Lower leg skin (tissue), 3 donors: ENCODE measurements around the gene KTN1.

Experiments
- POLR2A ChIP-seq, 2 donors: fragments of 450-650 bp; IDR thresholded peaks; one replicate each; pipeline ENCODE4 v1.6.1; 2016 to 2017; ENCODE audit warnings: antibody characterized with exemption in 2 of 2, mild to moderate bottlenecking in 1 of 2, moderate library complexity in 1 of 2
- TF ChIP-seq, protein P1 (sequence below), 3 donors: fragments of 450-650 bp; IDR thresholded peaks; one replicate each; pipeline ENCODE4 v1.5.1; 2016; ENCODE audit warnings: antibody characterized with exemption in 3 of 3, mild to moderate bottlenecking in 3 of 3, moderate library complexity in 2 of 3

- TF ChIP-seq, protein P1, sequence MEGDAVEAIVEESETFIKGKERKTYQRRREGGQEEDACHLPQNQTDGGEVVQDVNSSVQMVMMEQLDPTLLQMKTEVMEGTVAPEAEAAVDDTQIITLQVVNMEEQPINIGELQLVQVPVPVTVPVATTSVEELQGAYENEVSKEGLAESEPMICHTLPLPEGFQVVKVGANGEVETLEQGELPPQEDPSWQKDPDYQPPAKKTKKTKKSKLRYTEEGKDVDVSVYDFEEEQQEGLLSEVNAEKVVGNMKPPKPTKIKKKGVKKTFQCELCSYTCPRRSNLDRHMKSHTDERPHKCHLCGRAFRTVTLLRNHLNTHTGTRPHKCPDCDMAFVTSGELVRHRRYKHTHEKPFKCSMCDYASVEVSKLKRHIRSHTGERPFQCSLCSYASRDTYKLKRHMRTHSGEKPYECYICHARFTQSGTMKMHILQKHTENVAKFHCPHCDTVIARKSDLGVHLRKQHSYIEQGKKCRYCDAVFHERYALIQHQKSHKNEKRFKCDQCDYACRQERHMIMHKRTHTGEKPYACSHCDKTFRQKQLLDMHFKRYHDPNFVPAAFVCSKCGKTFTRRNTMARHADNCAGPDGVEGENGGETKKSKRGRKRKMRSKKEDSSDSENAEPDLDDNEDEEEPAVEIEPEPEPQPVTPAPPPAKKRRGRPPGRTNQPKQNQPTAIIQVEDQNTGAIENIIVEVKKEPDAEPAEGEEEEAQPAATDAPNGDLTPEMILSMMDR (IDR thresholded peaks at IDR 0.05): peak in 1 of 3 donors; percentile 23
- no peak for TF ChIP-seq POLR2A (IDR thresholded peaks at IDR 0.05)
Measured at GRCh38 chr14:55707365-55707804, 127.4 kb downstream of the KTN1 start.
